Measurements from ENCODE around the gene IL27RA.
"Not testable (repeated sequence)": the region's sequence is repeated elsewhere in the genome, so short reads cannot be mapped to it uniquely, and the experiment has no call there.

The IL27RA gene

GRCh38 chr19:14000691-14001375 is 30.7 kb upstream of the IL27RA start:
- no peak for DNase-seq

DNA sequence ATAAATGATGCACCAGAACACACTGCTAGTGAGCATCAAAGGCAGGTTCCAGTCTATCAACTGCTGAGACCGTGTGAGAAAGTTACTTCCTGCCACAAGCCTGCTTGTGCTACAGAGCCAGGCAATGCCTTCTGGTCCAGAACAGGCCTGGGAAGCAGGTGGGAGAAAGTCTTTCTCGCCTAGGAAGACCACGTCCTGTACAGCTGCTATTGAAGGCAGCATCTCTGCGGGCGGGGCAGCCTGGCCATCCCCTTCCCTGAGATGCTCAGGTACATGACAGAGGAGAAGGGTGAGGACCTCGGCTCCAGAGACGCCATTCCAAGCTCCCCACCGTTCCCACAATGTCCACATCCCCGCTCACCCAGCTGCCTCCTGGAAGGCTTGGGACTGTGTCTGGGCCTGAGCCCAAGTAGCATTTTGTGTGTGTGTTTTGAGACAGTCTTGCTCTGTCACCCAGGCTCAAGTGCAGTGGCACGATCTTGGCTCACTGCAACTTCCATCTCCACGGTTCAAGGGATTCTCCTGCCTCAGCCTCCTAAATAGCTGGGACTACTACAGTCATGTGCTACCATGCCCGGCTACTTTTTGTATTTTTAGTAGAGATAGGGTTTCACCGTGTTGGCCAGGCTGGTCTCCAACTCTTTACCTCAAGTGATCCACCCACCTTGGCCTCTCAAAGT is 28.9 kb upstream of the IL27RA start:
- no peak for DNase-seq

- DNase-seq, result no peak
Observed at GRCh38 chr19:14003251-14004055, 28.1 kb upstream of the IL27RA start.

DNA sequence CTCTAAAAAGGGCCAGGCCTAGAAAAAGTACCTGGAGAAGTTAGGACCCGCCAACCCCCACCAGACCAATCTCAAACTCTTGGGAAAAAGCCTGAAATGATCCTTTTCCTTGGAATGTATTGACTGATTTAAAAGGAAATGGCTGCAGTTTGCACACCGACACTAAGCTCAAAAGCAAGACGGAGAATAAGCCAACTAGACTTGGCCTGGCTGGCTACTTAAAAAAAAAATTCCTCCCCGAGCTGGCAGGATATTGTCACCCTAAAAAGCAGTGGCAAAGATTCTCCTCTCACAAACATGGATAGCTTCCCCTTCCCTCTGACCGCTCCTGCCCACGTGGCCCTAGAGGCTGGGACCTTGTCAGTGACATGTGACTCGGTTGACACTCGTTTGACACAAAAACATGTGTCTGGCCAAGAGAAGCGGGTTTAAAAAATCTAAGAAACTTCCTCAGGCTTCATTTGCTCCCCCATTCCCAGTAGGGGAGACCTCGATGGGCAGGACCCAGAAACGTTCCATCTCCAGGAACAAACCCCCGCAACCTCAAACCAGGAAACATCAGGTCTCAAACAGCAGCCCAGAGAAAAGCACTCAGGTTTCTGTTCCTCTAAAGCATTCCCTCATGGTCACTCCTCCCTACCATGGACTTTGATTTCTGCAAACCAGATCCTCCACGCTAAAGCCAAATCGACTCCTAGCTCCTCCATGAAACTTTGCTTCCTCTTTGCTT is 26.8 kb upstream of the IL27RA start:
- no peak for DNase-seq

DNA sequence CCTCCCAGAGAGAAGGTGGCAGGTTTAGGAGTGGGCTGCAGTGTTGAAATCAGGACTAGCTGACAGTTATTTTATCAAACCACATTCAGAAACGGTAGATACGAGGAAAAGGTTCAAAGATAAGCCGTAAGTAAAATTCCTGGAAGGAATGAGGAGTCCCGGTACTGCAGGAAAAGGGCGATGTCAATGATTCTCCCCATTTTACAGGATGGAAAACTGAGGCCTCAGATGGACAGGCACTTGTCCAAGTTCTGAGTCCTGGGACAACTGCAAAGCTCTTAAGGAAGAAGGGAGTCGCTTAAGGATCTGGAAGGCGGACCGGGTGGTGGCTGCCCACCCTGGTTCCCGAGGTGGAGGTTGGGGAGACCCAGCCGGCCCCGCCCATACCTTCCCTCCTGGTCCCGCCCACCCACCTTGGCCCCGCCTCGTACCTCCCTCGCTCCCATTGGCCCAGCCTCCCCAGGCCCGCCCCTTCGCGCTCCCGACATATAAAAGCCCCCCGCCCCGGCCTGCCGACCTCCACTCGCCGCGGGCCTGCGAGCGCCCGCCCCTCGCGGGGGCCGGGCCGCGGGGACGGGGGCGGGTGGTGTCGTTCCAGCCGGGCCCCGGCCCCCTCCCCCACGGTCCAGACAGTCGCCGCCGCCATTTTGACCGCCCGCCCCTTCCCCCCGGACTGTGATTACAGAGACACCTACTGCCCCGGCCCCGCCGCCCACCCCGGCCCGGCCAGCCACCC is 26.0 kb upstream of the IL27RA start:
- DNase-seq, result peak; percentile 96

GRCh38 chr19:14006085-14006765 is 25.3 kb upstream of the IL27RA start, which contains the start of gene RFX1:
TSS of gene RFX1 (minus strand) at chr19:14006320. CDS start at chr19:13993843, 12,477 bp downstream.
- peak; percentile 100 for DNase-seq

GRCh38 chr19:14006766-14007562 is 24.6 kb upstream of the IL27RA start:
- no peak for DNase-seq

GRCh38 chr19:14012378-14012915 is 19.1 kb upstream of the IL27RA start:
- no peak for DNase-seq

- no peak for DNase-seq
Observed at GRCh38 chr19:14015524-14016035, 16.0 kb upstream of the IL27RA start.

DNA sequence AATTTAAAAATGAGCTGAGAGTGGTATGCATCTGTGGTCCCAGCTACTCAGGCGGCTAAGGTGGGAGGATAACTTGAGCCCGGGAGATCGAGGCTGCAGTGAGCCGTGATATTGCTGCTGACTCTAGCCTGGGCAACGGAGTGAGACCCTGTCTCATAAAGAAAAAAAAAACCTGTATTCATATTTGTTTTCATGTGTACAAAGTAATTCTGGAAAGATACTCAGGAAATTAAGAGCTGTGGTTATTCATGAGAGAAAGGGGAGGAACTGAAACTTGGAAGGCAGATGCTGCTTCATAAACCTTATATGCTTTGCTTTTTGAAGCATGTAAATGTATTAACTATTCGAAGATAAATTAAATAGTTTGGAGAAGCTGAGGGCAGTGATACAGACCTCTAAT is 12.5 kb upstream of the IL27RA start:
- DNase-seq, result no peak

GRCh38 chr19:14019739-14020138 is 11.8 kb upstream of the IL27RA start:
- not testable (repeated sequence) for DNase-seq

- DNase-seq, result peak; percentile 29
Observed at GRCh38 chr19:14021474-14021873, 10.1 kb upstream of the IL27RA start.

DNA sequence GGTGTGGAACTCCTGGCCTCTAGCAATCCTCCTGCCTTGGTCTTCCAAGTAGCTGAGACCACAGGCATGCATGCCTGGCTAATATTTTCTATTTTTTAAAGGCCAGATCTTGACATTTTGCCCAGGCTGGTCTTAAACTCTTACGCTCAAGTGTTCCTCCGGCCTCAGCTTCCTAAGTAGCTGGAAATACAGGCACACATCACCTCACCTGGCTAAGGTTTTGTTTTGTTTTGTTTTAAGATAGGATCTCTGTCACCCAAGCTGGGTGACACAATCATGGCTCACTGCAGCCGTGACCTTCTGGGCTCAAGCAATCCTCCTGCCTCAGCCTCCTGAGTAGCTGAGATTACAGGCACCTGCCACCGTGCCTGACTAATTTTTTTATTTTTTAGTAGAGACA is 9.1 kb upstream of the IL27RA start:
- DNase-seq, result no peak

DNA sequence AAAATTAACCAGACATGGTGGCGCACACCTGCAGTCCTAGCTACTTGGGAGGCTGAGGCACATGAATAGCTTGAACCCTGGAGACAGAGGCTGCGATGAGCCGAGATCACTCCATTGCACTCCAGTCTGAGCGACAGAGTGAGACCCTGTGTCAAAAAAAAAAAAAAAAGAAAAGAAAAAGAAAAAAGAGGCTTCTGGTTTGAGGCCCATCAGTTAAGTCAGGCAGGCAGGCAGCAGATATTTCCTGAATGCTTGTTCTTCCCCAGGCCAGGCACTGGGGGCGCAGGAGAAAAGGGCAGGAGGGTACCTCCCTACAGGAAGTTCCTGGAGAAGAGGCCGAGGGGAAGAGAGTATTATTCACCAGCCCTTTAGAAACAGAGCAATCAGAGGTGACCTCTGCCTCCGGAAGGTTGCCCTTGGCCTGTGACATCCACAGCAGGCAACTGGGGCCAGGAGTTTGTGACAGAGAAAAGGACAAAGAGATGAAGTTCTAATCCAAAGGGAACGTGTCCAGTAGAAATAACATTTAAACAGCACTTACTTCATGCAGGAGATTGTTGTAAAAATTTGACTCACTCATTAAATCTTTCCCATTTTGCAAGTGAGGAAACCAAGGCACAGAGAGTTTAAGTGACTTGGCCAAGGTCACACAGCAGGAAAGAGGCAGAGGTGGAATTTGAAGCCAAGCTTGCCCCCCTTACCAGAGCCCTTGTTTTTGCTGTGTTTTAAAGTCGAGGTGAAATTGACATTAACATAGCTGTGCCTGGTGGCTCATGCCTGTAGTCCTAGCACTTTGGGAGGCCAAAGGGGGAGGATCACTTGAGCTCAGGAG is 7.9 kb upstream of the IL27RA start:
- peak; percentile 31 for DNase-seq

DNA sequence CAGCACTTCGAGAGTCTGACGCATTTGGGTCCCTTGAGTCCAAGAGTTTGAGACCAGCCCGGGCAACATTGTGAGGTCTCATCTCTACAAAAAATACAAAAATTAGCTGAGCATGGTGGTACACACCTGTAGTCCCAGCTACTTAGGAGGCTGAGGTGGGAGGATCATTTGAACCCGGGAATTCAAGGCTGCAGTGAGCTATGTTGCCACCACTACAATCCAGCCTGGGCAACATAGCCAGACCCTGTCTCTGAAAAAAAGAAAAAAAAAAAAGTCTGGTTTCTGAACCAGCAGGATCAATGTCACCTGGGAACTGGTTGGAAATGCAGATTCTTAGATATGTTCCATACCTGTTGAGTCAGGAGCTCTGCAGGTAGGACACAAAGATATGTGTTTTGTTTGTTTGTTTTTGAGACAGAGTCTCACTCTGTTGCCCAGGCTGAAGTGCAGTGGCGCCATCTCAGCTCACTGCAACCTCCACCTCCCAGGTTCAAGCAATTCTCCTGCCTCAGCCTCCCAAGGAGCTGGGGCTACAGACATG is 4.8 kb upstream of the IL27RA start:
- DNase-seq, result not testable (repeated sequence)

- no peak for DNase-seq
Observed at GRCh38 chr19:14027856-14028450, 3.6 kb upstream of the IL27RA start, which contains the start of gene RLN3. TSS of gene RLN3 (plus strand) at chr19:14028148. CDS start at chr19:14028205, 57 bp downstream.

DNA sequence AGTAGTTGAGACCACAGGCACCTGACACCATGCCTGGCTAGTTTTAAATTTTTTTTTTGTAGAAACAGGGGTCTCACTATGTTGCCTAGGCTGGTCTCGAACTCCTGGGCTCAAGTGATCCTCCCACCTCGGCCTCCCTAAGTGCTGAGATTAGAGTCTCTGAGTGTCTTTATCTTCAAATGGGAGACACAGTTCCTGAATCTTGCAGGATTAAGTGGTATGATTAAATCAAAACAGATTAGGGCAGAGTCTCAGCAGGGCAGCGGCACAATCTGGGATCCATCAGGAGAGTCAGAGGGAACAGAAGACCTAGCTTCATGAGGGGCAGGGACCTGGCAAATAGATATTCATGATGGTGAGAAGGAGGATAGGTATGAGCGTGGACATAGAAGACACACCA is 2.7 kb upstream of the IL27RA start:
- no peak for DNase-seq

GRCh38 chr19:14030997-14031718 is 404 bp upstream of the IL27RA start:
- no peak for DNase-seq

All from eye (tissue), 1 donor.